AG10803 (cell line): ENCODE results near the gene STAM.

Experiments used
- DNase-seq: peaks from one replicate; pipeline ENCODE4 v3.0.0; 2010; ENCODE audit warnings: low read depth
- H3K4me3 ChIP-seq: 2 replicates; pipeline ENCODE4 v1.5.1; 2011; ENCODE audit warnings: mild to moderate bottlenecking, low read length, control low read depth
- CTCF ChIP-seq: conservative IDR thresholded peaks from 2 replicates; pipeline ENCODE4 v1.5.1; 2011; ENCODE audit warnings: mild to moderate bottlenecking, low read length, control low read depth, inconsistent platforms

Gene STAM

GRCh38 chr10:17661510-17661909 lies 17.6 kb downstream of the STAM start:
- H3K4me3 ChIP-seq = no peak overlapping the region
- DNase-seq = no peak
- no peak for TF ChIP-seq CTCF

GRCh38 chr10:17662193-17663138 lies 18.5 kb downstream of the STAM start:
- no peak for DNase-seq
- TF ChIP-seq CTCF = no peak
- H3K4me3 ChIP-seq = no peak overlapping the region

- H3K4me3 ChIP-seq = no peak overlapping the region
- DNase-seq = no peak
- no peak for TF ChIP-seq CTCF
These were observed 19.5 kb downstream of the STAM start for GRCh38 chr10:17663450-17663849.

GRCh38 chr10:17665747-17666146 lies 21.8 kb downstream of the STAM start:
- DNase-seq = peak; percentile 93
- no peak for TF ChIP-seq CTCF

GRCh38 chr10:17668435-17669184 lies 24.7 kb downstream of the STAM start:
- DNase-seq = no peak
- H3K4me3 ChIP-seq = no peak overlapping the region
- no peak for TF ChIP-seq CTCF

More at GRCh38 chr10:17665747-17666146, 21.8 kb downstream of the STAM start:
- H3K4me3 ChIP-seq = peak overlapping the region; percentile 40

GRCh38 chr10:17669185-17669872 lies 25.4 kb downstream of the STAM start:
- H3K4me3 ChIP-seq = no peak overlapping the region
- TF ChIP-seq CTCF = no peak
- DNase-seq = peak; percentile 38
